ENCODE data around the gene STRADA. TPM values are rescaled to one million over a fixed set of nuclear protein-coding genes. Genes with fewer than 3 reads are reported as not detected.

The STRADA gene
- 5.8 and 7.5 TPM in 2 replicates for total RNA-seq

GRCh38 chr17:63741408-63742173 is at the start of gene STRADA:
STRADA (minus strand) TSS chr17:63741799; CDS start chr17:63728369, 13,430 bp downstream.

GRCh38 chr17:63774141-63774968 is 32.8 kb upstream of the STRADA start, which contains the start of gene DDX42:
DDX42 (plus strand) TSS chr17:63774170; CDS start chr17:63787050, 12,880 bp downstream.

GRCh38 chr17:63773272-63774140 is 31.9 kb upstream of the STRADA start, which contains the start of gene CCDC47:
CCDC47 (minus strand) TSS chr17:63773597; CDS start chr17:63766175, 7,422 bp downstream.

GRCh38 chr17:63699638-63700527 is 41.7 kb downstream of the STRADA start, which contains the start of gene LIMD2:
LIMD2 (minus strand) TSS chr17:63700125; CDS start chr17:63699298, 827 bp downstream.

Other genes starting within 250 kb of the STRADA start
- not detected in 2 replicates for gene KCNH6, start 218.4 kb downstream of the STRADA start, total RNA-seq
- gene DCAF7, start 191.3 kb downstream of the STRADA start, total RNA-seq, result 12.0 and 16.6 TPM in 2 replicates
- gene TACO1, start 140.9 kb downstream of the STRADA start, total RNA-seq, result 17.1 and 21.0 TPM in 2 replicates
- 9.4 and 10.8 TPM in 2 replicates for gene MAP3K3, start 119.4 kb downstream of the STRADA start, total RNA-seq
- 4.5 and 10.4 TPM in 2 replicates for gene LIMD2, start 41.7 kb downstream of the STRADA start, total RNA-seq
- 78.2 and 78.3 TPM in 2 replicates for gene CCDC47, start 31.8 kb upstream of the STRADA start, total RNA-seq
- 41.3 and 44.3 TPM in 2 replicates for gene DDX42, start 32.4 kb upstream of the STRADA start, total RNA-seq
- 14.3 and 27.7 TPM in 2 replicates for gene PSMC5, start 85.6 kb upstream of the STRADA start, total RNA-seq
- 55.2 and 66.3 TPM in 2 replicates for gene FTSJ3, start 85.9 kb upstream of the STRADA start, total RNA-seq
- gene SMARCD2, start 100.9 kb upstream of the STRADA start, total RNA-seq, result 121 and 165 TPM in 2 replicates
- gene CSH2, start 131.9 kb upstream of the STRADA start, total RNA-seq, result not detected in 2 replicates
- gene GH2, start 140.1 kb upstream of the STRADA start, total RNA-seq, result not detected in 2 replicates
- gene CSH1, start 154.8 kb upstream of the STRADA start, total RNA-seq, result not detected in 2 replicates
- not detected in 2 replicates for gene CSHL1, start 169.5 kb upstream of the STRADA start, total RNA-seq
- not detected in 2 replicates for gene GH1, start 177.0 kb upstream of the STRADA start, total RNA-seq
- not detected in 2 replicates for gene CD79B, start 190.5 kb upstream of the STRADA start, total RNA-seq
- under 0.01 TPM in 1 of 2 replicates, not detected in the other for gene SCN4A, start 231.1 kb upstream of the STRADA start, total RNA-seq